Bronchial epithelial cell (primary cell): Measurements from ENCODE around the gene TRDMT1. TPM values are rescaled to one million over a fixed set of nuclear protein-coding genes. Genes with fewer than 3 reads are reported as not detected.

Experiments
- DNase-seq: peaks from one replicate; pipeline ENCODE4 v3.0.0-alpha.2; 2010; ENCODE audit warnings: low read depth
- FAIRE-seq: peaks from 2 replicates; lab custom pipeline; 2011; peaks lifted over from hg19 to GRCh38; lab: Jason Lieb, UNC
- H3K27me3 ChIP-seq: 2 replicates; pipeline ENCODE4 v1.5.1; 2011; ENCODE audit warnings: low read length; ENCODE audit not compliant: control insufficient read depth, insufficient read depth
- H3K36me3 ChIP-seq: 2 replicates; pipeline ENCODE4 v1.5.1; 2011; ENCODE audit warnings: low read length; ENCODE audit not compliant: control insufficient read depth, insufficient read depth
- H3K4me3 ChIP-seq: 2 replicates; pipeline ENCODE4 v1.5.1; 2011; ENCODE audit warnings: mild to moderate bottlenecking, low read depth, low read length, control low read depth
- CTCF ChIP-seq: IDR thresholded peaks from 2 replicates; pipeline ENCODE4 v1.5.1; 2011; ENCODE audit warnings: mild to moderate bottlenecking, moderate library complexity, low read length, control low read depth, inconsistent platforms; ENCODE audit not compliant: insufficient read depth, severe bottlenecking
- total RNA-seq: library from RNA; depleted of rRNA; stranded (reverse); fragments of >200 nt; gene quantifications from 2 replicates; pipeline ENCODE4 v1.2.1, GENCODE V29; 2014

TRDMT1 gene
- total RNA-seq, 1 donor from 2014 or later: 1.3 TPM

- FAIRE-seq (no peak), DNase-seq (no peak)
- no peaks in the 10 kb centered on the region for H3K36me3 ChIP-seq
- no peak for TF ChIP-seq CTCF
- H3K4me3 ChIP-seq: no peak overlapping the region
- no peaks in the 10 kb centered on the region for H3K27me3 ChIP-seq
Measured at GRCh38 chr10:17244700-17245365, 43.4 kb upstream of the TRDMT1 start.

- Histone ChIP-seq H3K36me3 (no peaks in the 10 kb centered on the region), H3K4me3 (no peak overlapping the region), H3K27me3 (no peaks in the 10 kb centered on the region)
- FAIRE-seq (no peak), DNase-seq (no peak)
- TF ChIP-seq CTCF: no peak
Measured at GRCh38 chr10:17241611-17242333, 40.3 kb upstream of the TRDMT1 start.

GRCh38 chr10:17240616-17241015 lies 39.1 kb upstream of the TRDMT1 start:
- no peak overlapping the region for H3K4me3 ChIP-seq
- H3K27me3 ChIP-seq: no peaks in the 10 kb centered on the region
- FAIRE-seq (no peak), DNase-seq (no peak)
- H3K36me3 ChIP-seq: peaks cover 3% of the 10 kb centered on the region
- TF ChIP-seq CTCF: no peak

- TF ChIP-seq CTCF: no peak
- no peak for FAIRE-seq
- DNase-seq: no peak
Measured at GRCh38 chr10:17240096-17240495, 38.6 kb upstream of the TRDMT1 start.

GRCh38 chr10:17239345-17240085 lies 38.0 kb upstream of the TRDMT1 start:
- FAIRE-seq: no peak

More at GRCh38 chr10:17240096-17240495, 38.6 kb upstream of the TRDMT1 start:
- Histone ChIP-seq H3K36me3 (peaks cover 6% of the 10 kb centered on the region), H3K27me3 (no peaks in the 10 kb centered on the region), H3K4me3 (no peak overlapping the region)

More at GRCh38 chr10:17239345-17240085, 38.0 kb upstream of the TRDMT1 start:
- Histone ChIP-seq H3K36me3 (peaks cover 9% of the 10 kb centered on the region), H3K27me3 (no peaks in the 10 kb centered on the region), H3K4me3 (no peak overlapping the region)
- no peak for DNase-seq
- no peak for TF ChIP-seq CTCF
